Neural cell (in vitro differentiated cells): Measurements from ENCODE around the gene C6orf120. TPM values are rescaled to one million over a fixed set of nuclear protein-coding genes. Genes with fewer than 3 reads are reported as not detected.

ENCODE experiments used
- H2AFZ ChIP-seq: fragments of 200-600, 300-800 bp; sonication (generic), shearing (Covaris generic); 2 replicates; pipeline ENCODE4 v1.6.0; 2014; ENCODE audit warnings: low read depth, mild to moderate bottlenecking, antibody characterized with exemption, low read length, moderate library complexity
- H3F3A ChIP-seq: fragments of 200-600 bp; shearing (Covaris generic); 2 replicates; pipeline ENCODE4 v1.6.1; 2016; ENCODE audit warnings: mild to moderate bottlenecking, moderate library complexity, mixed read lengths, antibody characterized with exemption, low read length; ENCODE audit not compliant: insufficient read depth, poor library complexity, severe bottlenecking
- H3K27ac ChIP-seq: fragments of 200-600, 300-800 bp; sonication (generic), shearing (Covaris generic); 2 replicates; pipeline ENCODE4 v1.5.1; 2014; ENCODE audit warnings: mild to moderate bottlenecking, low read length, moderate library complexity
- H3K27me3 ChIP-seq: fragments of 300-800, 200-600 bp; sonication (generic), shearing (Covaris generic); 2 replicates; pipeline ENCODE4 v1.6.0; 2014; ENCODE audit warnings: mild to moderate bottlenecking, low read depth, low read length, moderate library complexity; ENCODE audit not compliant: insufficient read depth
- H3K36me3 ChIP-seq: fragments of 300-800, 200-600 bp; sonication (generic), shearing (Covaris generic); 2 replicates; pipeline ENCODE4 v1.5.1; 2014; ENCODE audit warnings: mild to moderate bottlenecking, antibody characterized with exemption, low read length, moderate library complexity; ENCODE audit not compliant: insufficient read depth
- H3K4me2 ChIP-seq: fragments of 300-800, 200-600 bp; sonication (generic), shearing (Covaris generic); 2 replicates; pipeline ENCODE4 v1.6.0; 2014; ENCODE audit warnings: mild to moderate bottlenecking, low read length
- H3K4me3 ChIP-seq: fragments of 300-800, 200-600 bp; sonication (generic), shearing (Covaris generic); 2 replicates; pipeline ENCODE4 v1.5.1; 2014; ENCODE audit warnings: mild to moderate bottlenecking, low read length, moderate library complexity
- H3K79me2 ChIP-seq: fragments of 200-600 bp; shearing (Covaris generic); replicated peaks from 2 replicates; pipeline ENCODE4 v1.6.0; 2014; ENCODE audit warnings: mild to moderate bottlenecking, low read length, moderate library complexity; ENCODE audit not compliant: insufficient read depth
- H3K9ac ChIP-seq: fragments of 300-800, 200-600 bp; sonication (generic), shearing (Covaris generic); 2 replicates; pipeline ENCODE4 v1.6.1; 2016; ENCODE audit warnings: mild to moderate bottlenecking, low read length, mixed read lengths
- H3K9me2 ChIP-seq: fragments of 200-600 bp; shearing (Covaris generic); 2 replicates; pipeline ENCODE4 v1.6.1; 2016; ENCODE audit warnings: mild to moderate bottlenecking, low read length, mixed read lengths; ENCODE audit not compliant: insufficient read depth
- H3K9me3 ChIP-seq: fragments of 200-600, 300-800 bp; sonication (generic), shearing (Covaris generic); 2 replicates; pipeline ENCODE4 v1.6.1; 2016; ENCODE audit warnings: mild to moderate bottlenecking, mixed run types, low read length, moderate library complexity, mixed read lengths
- H4K20me1 ChIP-seq: fragments of 200-600 bp; shearing (Covaris generic); 2 replicates; pipeline ENCODE4 v1.6.1; 2016; ENCODE audit warnings: mild to moderate bottlenecking, mixed run types; ENCODE audit not compliant: insufficient read depth
- EP300 ChIP-seq: fragments of 450-650 bp; conservative IDR thresholded peaks from 2 replicates; pipeline ENCODE4 v1.6.1; 2014; ENCODE audit warnings: antibody characterized with exemption, mild to moderate bottlenecking, moderate library complexity; ENCODE audit not compliant: poor library complexity, severe bottlenecking
- EZH2 ChIP-seq: fragments of 200-600, 300-800 bp; shearing (Covaris generic), sonication (generic); IDR thresholded peaks from 2 replicates; pipeline ENCODE4 v1.6.1; 2014; ENCODE audit warnings: antibody characterized with exemption, low read length, borderline replicate concordance, mild to moderate bottlenecking; ENCODE audit not compliant: insufficient read depth, poor library complexity, severe bottlenecking
- MXI1 ChIP-seq: fragments of 450-650 bp; conservative IDR thresholded peaks from 2 replicates; pipeline ENCODE4 v1.6.1; 2014; ENCODE audit warnings: antibody characterized with exemption, mild to moderate bottlenecking; ENCODE audit not compliant: poor library complexity, severe bottlenecking
- POLR2AphosphoS5 ChIP-seq: IDR thresholded peaks from 2 replicates; pipeline ENCODE4 v1.6.1; 2012
- RAD21 ChIP-seq: fragments of 450-650 bp; conservative IDR thresholded peaks from 2 replicates; pipeline ENCODE4 v1.6.1; 2014; ENCODE audit warnings: antibody characterized with exemption, mild to moderate bottlenecking, moderate library complexity
- SMC3 ChIP-seq: fragments of 450-650 bp; conservative IDR thresholded peaks from 2 replicates; pipeline ENCODE4 v1.6.1; 2014; ENCODE audit warnings: antibody characterized with exemption, mild to moderate bottlenecking, moderate library complexity; ENCODE audit not compliant: poor library complexity
- TAF1 ChIP-seq: IDR thresholded peaks from 2 replicates; pipeline ENCODE4 v1.6.1; 2012; ENCODE audit warnings: low read depth
- polyA plus RNA-seq: library from polyadenylated mRNA; depleted of rRNA; stranded (reverse); fragments of >200 nt; gene quantifications from 2 replicates; pipeline ENCODE4 v1.2.3, GENCODE V29; 2014
- TF ChIP-seq, protein P1 (sequence below): IDR thresholded peaks from 2 replicates; pipeline ENCODE4 v1.6.1; 2012; ENCODE audit warnings: borderline replicate concordance
- TF ChIP-seq, protein P2 (sequence below): fragments of 450-650 bp; IDR thresholded peaks from 2 replicates; pipeline ENCODE4 v1.5.1; 2014; ENCODE audit warnings: antibody characterized with exemption, mild to moderate bottlenecking, moderate library complexity; ENCODE audit not compliant: poor library complexity, severe bottlenecking

Gene C6orf120
- polyA plus RNA-seq, 1 donor from 2014 or later, result 17.8 TPM

DNA sequence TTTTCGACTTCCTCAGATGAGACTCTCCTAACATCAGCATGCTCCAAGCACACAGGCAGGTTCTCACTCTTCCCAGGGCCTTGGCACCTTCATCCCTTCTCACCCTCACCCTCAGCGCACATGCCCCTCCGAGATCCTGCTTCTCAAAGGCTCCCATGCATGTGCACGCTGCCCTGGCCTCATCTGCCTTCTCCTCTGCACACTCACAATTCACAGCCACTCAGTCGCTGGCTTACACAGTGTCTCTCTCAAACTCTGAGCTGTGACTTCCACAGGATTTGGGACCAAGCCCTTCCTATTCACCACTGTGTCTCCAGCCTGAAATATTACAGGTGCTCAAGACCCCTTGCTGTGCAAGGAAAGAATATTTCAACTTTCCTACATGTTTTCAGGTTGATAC lies 30.4 kb upstream of the C6orf120 start:
- H3K4me3 ChIP-seq, result no peak overlapping the region
- peaks cover 9% of the 10 kb centered on the region for H3K36me3 ChIP-seq
- no peak overlapping the region for H3K27ac ChIP-seq
- no peaks in the 10 kb centered on the region for H3K27me3 ChIP-seq
- TF ChIP-seq, protein P1, sequence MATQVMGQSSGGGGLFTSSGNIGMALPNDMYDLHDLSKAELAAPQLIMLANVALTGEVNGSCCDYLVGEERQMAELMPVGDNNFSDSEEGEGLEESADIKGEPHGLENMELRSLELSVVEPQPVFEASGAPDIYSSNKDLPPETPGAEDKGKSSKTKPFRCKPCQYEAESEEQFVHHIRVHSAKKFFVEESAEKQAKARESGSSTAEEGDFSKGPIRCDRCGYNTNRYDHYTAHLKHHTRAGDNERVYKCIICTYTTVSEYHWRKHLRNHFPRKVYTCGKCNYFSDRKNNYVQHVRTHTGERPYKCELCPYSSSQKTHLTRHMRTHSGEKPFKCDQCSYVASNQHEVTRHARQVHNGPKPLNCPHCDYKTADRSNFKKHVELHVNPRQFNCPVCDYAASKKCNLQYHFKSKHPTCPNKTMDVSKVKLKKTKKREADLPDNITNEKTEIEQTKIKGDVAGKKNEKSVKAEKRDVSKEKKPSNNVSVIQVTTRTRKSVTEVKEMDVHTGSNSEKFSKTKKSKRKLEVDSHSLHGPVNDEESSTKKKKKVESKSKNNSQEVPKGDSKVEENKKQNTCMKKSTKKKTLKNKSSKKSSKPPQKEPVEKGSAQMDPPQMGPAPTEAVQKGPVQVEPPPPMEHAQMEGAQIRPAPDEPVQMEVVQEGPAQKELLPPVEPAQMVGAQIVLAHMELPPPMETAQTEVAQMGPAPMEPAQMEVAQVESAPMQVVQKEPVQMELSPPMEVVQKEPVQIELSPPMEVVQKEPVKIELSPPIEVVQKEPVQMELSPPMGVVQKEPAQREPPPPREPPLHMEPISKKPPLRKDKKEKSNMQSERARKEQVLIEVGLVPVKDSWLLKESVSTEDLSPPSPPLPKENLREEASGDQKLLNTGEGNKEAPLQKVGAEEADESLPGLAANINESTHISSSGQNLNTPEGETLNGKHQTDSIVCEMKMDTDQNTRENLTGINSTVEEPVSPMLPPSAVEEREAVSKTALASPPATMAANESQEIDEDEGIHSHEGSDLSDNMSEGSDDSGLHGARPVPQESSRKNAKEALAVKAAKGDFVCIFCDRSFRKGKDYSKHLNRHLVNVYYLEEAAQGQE, result no peak
- TF ChIP-seq SMC3, result no peak
- TF ChIP-seq RAD21, result no peak
- TF ChIP-seq TAF1, result no peak
- no peak for TF ChIP-seq MXI1
- TF ChIP-seq, protein P2, sequence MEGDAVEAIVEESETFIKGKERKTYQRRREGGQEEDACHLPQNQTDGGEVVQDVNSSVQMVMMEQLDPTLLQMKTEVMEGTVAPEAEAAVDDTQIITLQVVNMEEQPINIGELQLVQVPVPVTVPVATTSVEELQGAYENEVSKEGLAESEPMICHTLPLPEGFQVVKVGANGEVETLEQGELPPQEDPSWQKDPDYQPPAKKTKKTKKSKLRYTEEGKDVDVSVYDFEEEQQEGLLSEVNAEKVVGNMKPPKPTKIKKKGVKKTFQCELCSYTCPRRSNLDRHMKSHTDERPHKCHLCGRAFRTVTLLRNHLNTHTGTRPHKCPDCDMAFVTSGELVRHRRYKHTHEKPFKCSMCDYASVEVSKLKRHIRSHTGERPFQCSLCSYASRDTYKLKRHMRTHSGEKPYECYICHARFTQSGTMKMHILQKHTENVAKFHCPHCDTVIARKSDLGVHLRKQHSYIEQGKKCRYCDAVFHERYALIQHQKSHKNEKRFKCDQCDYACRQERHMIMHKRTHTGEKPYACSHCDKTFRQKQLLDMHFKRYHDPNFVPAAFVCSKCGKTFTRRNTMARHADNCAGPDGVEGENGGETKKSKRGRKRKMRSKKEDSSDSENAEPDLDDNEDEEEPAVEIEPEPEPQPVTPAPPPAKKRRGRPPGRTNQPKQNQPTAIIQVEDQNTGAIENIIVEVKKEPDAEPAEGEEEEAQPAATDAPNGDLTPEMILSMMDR, result no peak
- TF ChIP-seq EZH2, result no peak
- no peak for TF ChIP-seq EP300
- no peak for TF ChIP-seq POLR2AphosphoS5
- no peak overlapping the region for H2AFZ ChIP-seq
- no peaks in the 10 kb centered on the region for H3K9me2 ChIP-seq
- H3K9me3 ChIP-seq, result no peaks in the 10 kb centered on the region
- no peaks in the 10 kb centered on the region for H4K20me1 ChIP-seq
- no peaks in the 10 kb centered on the region for H3K79me2 ChIP-seq
- no peaks in the 10 kb centered on the region for H3F3A ChIP-seq
- H3K9ac ChIP-seq, result no peak overlapping the region
- no peak overlapping the region for H3K4me2 ChIP-seq

DNA sequence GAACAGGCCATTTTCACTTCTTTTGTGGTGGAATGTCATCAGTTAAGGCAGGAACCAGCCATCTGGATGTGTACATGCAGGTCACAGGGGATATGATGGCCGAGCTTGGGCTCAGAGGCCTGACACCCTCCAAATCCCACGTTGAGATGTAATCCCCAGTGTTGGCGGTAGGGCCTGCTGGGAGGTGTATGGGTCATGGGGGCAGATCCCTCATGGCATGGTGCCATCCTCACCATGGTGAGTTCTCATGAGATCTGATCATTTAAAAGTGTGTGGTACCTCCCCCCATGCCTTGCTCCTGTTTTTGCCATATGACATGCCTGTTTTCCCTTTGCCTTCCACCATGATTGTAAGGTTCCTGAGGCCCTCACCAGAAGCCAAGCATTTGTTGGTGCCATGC lies 26.9 kb upstream of the C6orf120 start:
- no peaks in the 10 kb centered on the region for H3K9me2 ChIP-seq
- no peak overlapping the region for H3K27ac ChIP-seq
- no peaks in the 10 kb centered on the region for H3K27me3 ChIP-seq
- no peak overlapping the region for H3K4me3 ChIP-seq
- no peak overlapping the region for H3K4me2 ChIP-seq
- no peak overlapping the region for H3K9ac ChIP-seq
- no peak overlapping the region for H2AFZ ChIP-seq
- no peaks in the 10 kb centered on the region for H3K9me3 ChIP-seq
- peaks cover 7% of the 10 kb centered on the region for H3K36me3 ChIP-seq
- H3K79me2 ChIP-seq, result no peaks in the 10 kb centered on the region
- no peaks in the 10 kb centered on the region for H4K20me1 ChIP-seq
- TF ChIP-seq RAD21 (no peak), EP300 (no peak), SMC3 (no peak), EZH2 (no peak), TAF1 (no peak), MXI1 (no peak), POLR2AphosphoS5 (no peak)
- TF ChIP-seq, protein P2, result no peak
- TF ChIP-seq, protein P1, result no peak
- H3F3A ChIP-seq, result no peaks in the 10 kb centered on the region
